HL-60 (cell line): ENCODE measurements around the gene LCE3D.

Experiments
- DNase-seq, 2 experiments: peaks; one replicate each; pipeline ENCODE4 v3.0.0-alpha.2; 2010 to 2020; ENCODE audit warnings: low read depth in 1 of 2, low spot score in 1 of 2
- H3K27ac ChIP-seq: fragments of 250-450 bp; sonication (Bioruptor Pico); replicated peaks from 2 replicates; pipeline ENCODE4 v1.5.1; 2020; ENCODE audit warnings: mild to moderate bottlenecking, moderate library complexity
- H3K27me3 ChIP-seq: fragments of 250-450 bp; sonication (Bioruptor Pico); 2 replicates; pipeline ENCODE4 v1.5.1; 2021; ENCODE audit warnings: mild to moderate bottlenecking, moderate library complexity; ENCODE audit not compliant: insufficient read depth, poor library complexity, severe bottlenecking
- H3K4me3 ChIP-seq: replicated peaks from 2 replicates; pipeline ENCODE4 v1.5.1; 2011; ENCODE audit warnings: mild to moderate bottlenecking, control low read depth, low read length; ENCODE audit not compliant: insufficient read depth
- CTCF ChIP-seq: IDR thresholded peaks from one replicate; pipeline ENCODE4 v1.5.1; 2011; ENCODE audit warnings: low read length, control low read depth, inconsistent platforms; ENCODE audit not compliant: insufficient read depth
- GABPA ChIP-seq: IDR thresholded peaks from 2 replicates; pipeline ENCODE4 v1.6.1; 2012; ENCODE audit warnings: low read depth
- POLR2AphosphoS5 ChIP-seq: IDR thresholded peaks from 2 replicates; pipeline ENCODE4 v1.6.1; 2012; ENCODE audit warnings: low read depth
- REST ChIP-seq: IDR thresholded peaks from 2 replicates; pipeline ENCODE4 v1.6.1; 2012; ENCODE audit warnings: low read depth; ENCODE audit not compliant: insufficient replicate concordance
- SPI1 ChIP-seq: IDR thresholded peaks from 2 replicates; pipeline ENCODE4 v1.6.1; 2012; ENCODE audit warnings: low read depth, mild to moderate bottlenecking, borderline replicate concordance
- long read RNA-seq: library from polyadenylated mRNA; unstranded; transcript quantifications from one replicate; pipeline ENCODE4 v2.0.0, GENCODE V29; 2020

The LCE3D gene
- long read RNA-seq = 0 reads

DNA sequence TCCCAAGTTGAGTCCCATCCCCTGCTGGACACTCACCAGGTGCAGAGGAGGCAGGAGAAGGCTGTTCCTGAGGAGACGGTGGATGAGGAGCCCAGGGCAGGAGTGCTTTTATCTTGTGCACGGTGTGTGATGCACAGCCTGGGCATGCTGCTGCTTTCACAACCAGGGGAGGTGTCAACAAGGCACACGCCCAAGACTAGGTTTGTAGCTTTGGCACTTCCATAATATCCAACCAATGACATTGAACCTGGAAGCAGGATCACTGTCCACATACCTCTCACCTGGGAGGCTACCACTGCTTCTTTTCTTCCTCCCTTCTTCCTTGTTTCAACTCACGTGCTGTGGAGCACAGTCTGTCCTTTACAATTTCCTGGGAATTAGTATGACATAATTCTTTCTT is at the start of gene LCE3D:
Gene LCE3D (minus strand): TSS at position 84 of the 400 bp plus-strand sequence. CDS start 580 bp downstream, outside the sequence.
- no peaks in the 10 kb centered on the region for H3K27me3 ChIP-seq
- TF ChIP-seq REST = no peak
- no peak for TF ChIP-seq POLR2AphosphoS5
- no peak for TF ChIP-seq GABPA
- TF ChIP-seq CTCF = no peak
- TF ChIP-seq SPI1 = no peak
- DNase-seq = no peak
- H3K4me3 ChIP-seq = no peak within 1 kb of the TSS
- no peak within 1 kb of the TSS for H3K27ac ChIP-seq

GRCh38 chr1:152626744-152627143 is 46.4 kb upstream of the LCE3D start:
- no peak for DNase-seq
- no peaks in the 10 kb centered on the region for H3K27me3 ChIP-seq
- TF ChIP-seq GABPA (no peak), POLR2AphosphoS5 (no peak), CTCF (no peak), REST (no peak), SPI1 (no peak)
- no peak overlapping the region for H3K4me3 ChIP-seq
- no peak overlapping the region for H3K27ac ChIP-seq

GRCh38 chr1:152623203-152623844 is 43.0 kb upstream of the LCE3D start:
- H3K27ac ChIP-seq = peak overlapping the region; percentile 49
- peak; percentile 16 to 59 for DNase-seq
- TF ChIP-seq CTCF = peak; percentile 49
- TF ChIP-seq SPI1 = no peak
- H3K4me3 ChIP-seq = no peak overlapping the region
- H3K27me3 ChIP-seq = no peaks in the 10 kb centered on the region

DNA sequence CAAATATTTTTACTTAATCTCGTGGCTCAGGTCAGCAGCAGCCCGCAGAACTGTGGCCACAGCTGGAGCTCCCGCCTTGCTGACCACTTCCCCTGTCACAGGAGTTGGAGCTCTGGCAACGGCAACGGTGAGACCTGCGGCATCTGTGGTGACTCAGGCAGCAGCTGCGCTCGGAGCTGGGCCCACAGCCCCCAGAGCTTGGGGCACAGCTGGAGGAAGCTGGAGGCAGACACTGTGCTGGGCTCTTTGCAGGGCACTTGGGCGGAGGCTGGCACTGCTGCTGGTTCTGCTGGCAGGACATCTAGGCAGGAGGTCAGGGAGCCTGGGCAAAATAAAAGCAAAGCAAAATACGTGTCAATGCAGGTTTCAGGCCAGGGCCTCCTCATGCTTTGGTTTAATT is 42.5 kb upstream of the LCE3D start, which contains the start of gene LCE3A:
Gene LCE3A (minus strand): TSS at position 301 of the 400 bp plus-strand sequence. CDS start 0 bp downstream, at position 301.
- DNase-seq = peak; percentile 73 to 94
- no peak within 1 kb of the TSS for H3K4me3 ChIP-seq
- H3K27ac ChIP-seq = peak within 1 kb of the TSS; percentile 49
- TF ChIP-seq POLR2AphosphoS5 (peak; percentile 100), CTCF (no peak), SPI1 (peak; percentile 87), GABPA (peak; percentile 63; the same call in 1 of the 2 replicates), REST (no peak)
- no peaks in the 10 kb centered on the region for H3K27me3 ChIP-seq
